H9 (cell line): ENCODE results near the gene HES1. TPM values are rescaled to one million over a fixed set of nuclear protein-coding genes. Genes with fewer than 3 reads are reported as not detected.

Source experiments
- DNase-seq: peaks from one replicate; pipeline ENCODE4 v3.0.0-alpha.2; 2017
- H2AFZ ChIP-seq: one replicate; pipeline ENCODE4 v1.6.1; 2013; ENCODE audit warnings: mild to moderate bottlenecking, low read length, control low read depth, moderate library complexity
- H2AK5ac ChIP-seq: 2 replicates; pipeline ENCODE4 v1.6.1; 2013; ENCODE audit warnings: low read length, control low read depth, mixed read lengths; ENCODE audit not compliant: insufficient read length
- H2BK120ac ChIP-seq: one replicate; pipeline ENCODE4 v1.6.1; 2013; ENCODE audit warnings: low read depth, mild to moderate bottlenecking, low read length, control low read depth, inconsistent platforms; ENCODE audit not compliant: poor library complexity, severe bottlenecking
- H2BK12ac ChIP-seq: 2 replicates; pipeline ENCODE4 v1.6.1; 2013; ENCODE audit warnings: low read length, control low read depth, mixed read lengths, low read depth; ENCODE audit not compliant: insufficient read length
- H2BK15ac ChIP-seq: 2 replicates; pipeline ENCODE4 v1.6.1; 2013; ENCODE audit warnings: low read depth, low read length, control low read depth
- H2BK20ac ChIP-seq: one replicate; pipeline ENCODE4 v1.6.1; 2013; ENCODE audit warnings: low read depth, mild to moderate bottlenecking, low read length, control low read depth, inconsistent platforms; ENCODE audit not compliant: poor library complexity, severe bottlenecking
- H2BK5ac ChIP-seq: 2 replicates; pipeline ENCODE4 v1.6.1; 2013; ENCODE audit warnings: low read length, control low read depth, mixed read lengths; ENCODE audit not compliant: insufficient read length
- H3K14ac ChIP-seq: 2 replicates; pipeline ENCODE4 v1.6.1; 2013; ENCODE audit warnings: low read length, control low read depth; ENCODE audit not compliant: insufficient read depth
- H3K18ac ChIP-seq: 2 replicates; pipeline ENCODE4 v1.6.1; 2013; ENCODE audit warnings: low read depth, mild to moderate bottlenecking, mixed read lengths, low read length, control low read depth; ENCODE audit not compliant: insufficient read length
- H3K23ac ChIP-seq: 2 replicates; pipeline ENCODE4 v1.6.1; 2013; ENCODE audit warnings: low read length, control low read depth, mixed read lengths, low read depth; ENCODE audit not compliant: insufficient read length
- H3K23me2 ChIP-seq: 2 replicates; pipeline ENCODE4 v1.6.1; 2013; ENCODE audit warnings: low read depth, mild to moderate bottlenecking, mixed read lengths, low read length, control low read depth; ENCODE audit not compliant: insufficient read length, poor library complexity, severe bottlenecking
- H3K27ac ChIP-seq: 2 replicates; pipeline ENCODE4 v1.5.1; 2013; ENCODE audit warnings: low read length, control low read depth, mixed read lengths, low read depth; ENCODE audit not compliant: insufficient read length
- H3K27me3 ChIP-seq: 2 replicates; pipeline ENCODE4 v1.6.1; 2013; ENCODE audit warnings: low read length, control low read depth, inconsistent platforms; ENCODE audit not compliant: insufficient read depth
- H3K4ac ChIP-seq: 2 replicates; pipeline ENCODE4 v1.6.1; 2013; ENCODE audit warnings: low read depth, mild to moderate bottlenecking, control low read depth, inconsistent platforms, low read length, moderate library complexity
- H3K4me1 ChIP-seq: 2 replicates; pipeline ENCODE4 v1.6.1; 2013; ENCODE audit warnings: low read length, control low read depth, inconsistent platforms; ENCODE audit not compliant: insufficient read depth
- H3K4me2 ChIP-seq: 2 replicates; pipeline ENCODE4 v1.6.1; 2013; ENCODE audit warnings: low read length, control low read depth, mixed read lengths; ENCODE audit not compliant: insufficient read length, insufficient read depth
- H3K56ac ChIP-seq: 2 replicates; pipeline ENCODE4 v1.6.1; 2013; ENCODE audit warnings: low read depth, mild to moderate bottlenecking, mixed read lengths, low read length, control low read depth; ENCODE audit not compliant: insufficient read length
- H3K79me1 ChIP-seq: 2 replicates; pipeline ENCODE4 v1.6.1; 2013; ENCODE audit warnings: low read depth, mild to moderate bottlenecking, moderate library complexity, low read length, control low read depth, inconsistent platforms; ENCODE audit not compliant: insufficient read depth, poor library complexity, severe bottlenecking
- H3K79me2 ChIP-seq: 2 replicates; pipeline ENCODE4 v1.6.1; 2013; ENCODE audit warnings: low read length, control low read depth, inconsistent platforms; ENCODE audit not compliant: insufficient read depth
- H3K9ac ChIP-seq: 2 replicates; pipeline ENCODE4 v1.6.1; 2013; ENCODE audit warnings: low read length, control low read depth, mixed read lengths; ENCODE audit not compliant: insufficient read length; ENCODE audit errors: extremely low read depth
- H3K9me3 ChIP-seq: one replicate; pipeline ENCODE4 v1.6.1; 2013; ENCODE audit warnings: low read depth, low read length, inconsistent platforms; ENCODE audit not compliant: control insufficient read depth
- H3T11ph ChIP-seq: one replicate; pipeline ENCODE4 v1.6.1; 2013; ENCODE audit warnings: mild to moderate bottlenecking, low read length, control low read depth, inconsistent platforms
- H4K20me1 ChIP-seq: one replicate; pipeline ENCODE4 v1.6.1; 2013; ENCODE audit not compliant: control insufficient read depth, insufficient read length, insufficient read depth
- H4K5ac ChIP-seq: 2 replicates; pipeline ENCODE4 v1.6.1; 2013; ENCODE audit warnings: low read depth, mild to moderate bottlenecking, mixed read lengths, low read length, control low read depth; ENCODE audit not compliant: insufficient read length
- H4K8ac ChIP-seq: replicated peaks from 2 replicates; pipeline ENCODE4 v1.6.1; 2013; ENCODE audit warnings: low read length, control low read depth, mixed read lengths, low read depth; ENCODE audit not compliant: insufficient read length
- H4K91ac ChIP-seq: 2 replicates; pipeline ENCODE4 v1.6.1; 2013; ENCODE audit warnings: low read depth, mild to moderate bottlenecking, moderate library complexity, mixed read lengths, low read length, control low read depth; ENCODE audit not compliant: insufficient read length
- H3K27ac Mint-ChIP-seq, 3 experiments: 2 replicates in 2 of 3; 3 replicates in 1 of 3; pipeline ENCODE4 v1.8.0; 2020 to 2021; ENCODE audit warnings: mixed read lengths in 3 of 3, mild to moderate bottlenecking in 1 of 3, moderate library complexity in 1 of 3
- H3K27me3 Mint-ChIP-seq: 2 replicates; pipeline ENCODE4 v1.8.0; 2021; ENCODE audit warnings: low read depth, mild to moderate bottlenecking, moderate library complexity, mixed read lengths
- H3K36me3 Mint-ChIP-seq, 3 experiments: 2 replicates in 2 of 3; 3 replicates in 1 of 3; pipeline ENCODE4 v1.8.0; 2020 to 2021; ENCODE audit warnings: low read depth in 3 of 3, mixed read lengths in 3 of 3; ENCODE audit not compliant: insufficient read depth in 1 of 3
- H3K4me1 Mint-ChIP-seq, 2 experiments: 2 replicates each; pipeline ENCODE4 v1.8.0; 2020; ENCODE audit warnings: mixed read lengths in 2 of 2
- H3K4me3 Mint-ChIP-seq, 2 experiments: 2 replicates in 1 of 2; 3 replicates in 1 of 2; pipeline ENCODE4 v1.8.0; 2020 to 2021; ENCODE audit warnings: mild to moderate bottlenecking in 2 of 2, mixed read lengths in 2 of 2, moderate library complexity in 1 of 2
- H3K9me3 Mint-ChIP-seq, 2 experiments: 2 replicates in 1 of 2; 3 replicates in 1 of 2; pipeline ENCODE4 v1.8.0; 2020; ENCODE audit warnings: mild to moderate bottlenecking in 2 of 2, mixed read lengths in 2 of 2, moderate library complexity in 1 of 2
- CTCF ChIP-seq: fragments of 200-600 bp; sonication (generic); conservative IDR thresholded peaks from 3 replicates; pipeline ENCODE4 v1.8.0; 2021; ENCODE audit warnings: antibody characterized with exemption, mild to moderate bottlenecking
- WGBS: extraction: QIAGEN DNeasy Blood & Tissue Kit; methylation state at CpG from one replicate; pipeline ENCODE4 v1.1.7; 2013; ENCODE audit warnings: missing lambda C conversion rate, low lambda C conversion rate, mixed read lengths; ENCODE audit not compliant: insufficient read length; ENCODE audit errors: extremely low coverage; 5-methylcytosine and 5-hydroxymethylcytosine counted together
- long read RNA-seq: library from polyadenylated mRNA; unstranded; transcript quantifications from one replicate; pipeline ENCODE4 v2.0.0, GENCODE V29; 2020
- total RNA-seq: library from RNA; stranded (reverse); gene quantifications from 2 replicates; pipeline ENCODE4 v1.2.1, GENCODE V29; 2021

The HES1 gene
- total RNA-seq = 23.2 and 23.3 TPM in 2 replicates
- long read RNA-seq = 0 reads

- Histone ChIP-seq H3K9ac (peak within 1 kb of the TSS; percentile 72), H3K27ac (no peak within 1 kb of the TSS), H3K56ac (no peak within 1 kb of the TSS), H3K14ac (no peak within 1 kb of the TSS), H4K20me1 (no peaks in the 10 kb centered on the region), H2BK20ac (no peak within 1 kb of the TSS), H2BK12ac (no peak within 1 kb of the TSS), H3K4me1 (peaks cover 23% of the 10 kb centered on the region), H3K27me3 (no peaks in the 10 kb centered on the region; the same call in 1 of the 2 replicates), H3K9me3 (no peaks in the 10 kb centered on the region), H3K4me2 (peak within 1 kb of the TSS; percentile 92), H3K79me1 (no peaks in the 10 kb centered on the region), H2BK5ac (no peak within 1 kb of the TSS), H4K5ac (no peak within 1 kb of the TSS), H4K8ac (no peak within 1 kb of the TSS), H2BK15ac (no peak within 1 kb of the TSS), H2BK120ac (no peak within 1 kb of the TSS), H3K23me2 (peaks cover 29% of the 10 kb centered on the region), H2AFZ (no peak within 1 kb of the TSS), H3K4ac (no peak within 1 kb of the TSS), H3K18ac (no peak within 1 kb of the TSS), H3K23ac (no peak within 1 kb of the TSS), H3T11ph (no peak within 1 kb of the TSS), H3K79me2 (no peaks in the 10 kb centered on the region), H2AK5ac (no peak within 1 kb of the TSS), H4K91ac (no peak within 1 kb of the TSS)
- H3K36me3 Mint-ChIP-seq = peaks cover 9 to 18% (median 16%) of the 10 kb centered on the region in 3 experiments
- TF ChIP-seq CTCF = no peak
- peaks cover 62 to 69% of the 10 kb centered on the region in 2 experiments for H3K4me1 Mint-ChIP-seq
- peak within 1 kb of the TSS; percentile 86 to 88 (median 87); a peak in 6 of 7 replicates for H3K27ac Mint-ChIP-seq
- H3K9me3 Mint-ChIP-seq = no peaks in the 10 kb centered on the region; a peak in 2 of 5 replicates
- DNase-seq = peak; percentile 97
- H3K4me3 Mint-ChIP-seq = peak within 1 kb of the TSS; percentile 84 to 94
- peaks cover 56% of the 10 kb centered on the region for H3K27me3 Mint-ChIP-seq
- WGBS = no CpG with 5 or more reads among the region's 29 CpGs
Measured at GRCh38 chr3:194135806-194136518, at the start of gene HES1. Gene HES1 (plus strand): TSS chr3:194136148. CDS start chr3:194136381, 233 bp downstream.
